Hypothalamus (tissue), 51 donors: Measurements from ENCODE around the gene BCL2L11.

Source experiments
- DNase-seq, 51 donors: peaks; one replicate each; lab custom pipeline; 2025; lab: John Stamatoyannopoulos, UW

BCL2L11 gene

DNA sequence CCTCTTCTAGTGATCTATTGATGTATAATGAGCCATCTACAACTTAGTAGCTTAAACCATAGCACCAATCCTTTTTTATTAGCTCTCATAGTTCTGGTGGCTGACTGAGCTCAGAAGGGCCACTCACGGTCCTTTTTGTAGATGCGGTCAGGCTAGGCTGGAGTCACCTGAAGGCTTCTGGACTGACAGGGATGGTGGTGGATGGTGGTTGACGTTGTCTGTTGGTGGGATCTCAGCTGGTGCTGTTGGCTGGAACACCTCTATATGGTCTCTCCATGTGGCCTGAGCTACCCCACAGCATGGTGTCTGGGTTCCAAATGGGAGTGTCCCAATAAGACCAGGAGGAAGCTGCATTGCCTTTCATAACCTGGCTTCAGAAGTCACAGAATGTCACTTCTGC lies 68.0 kb downstream of the BCL2L11 start:
- no peak for DNase-seq

DNA sequence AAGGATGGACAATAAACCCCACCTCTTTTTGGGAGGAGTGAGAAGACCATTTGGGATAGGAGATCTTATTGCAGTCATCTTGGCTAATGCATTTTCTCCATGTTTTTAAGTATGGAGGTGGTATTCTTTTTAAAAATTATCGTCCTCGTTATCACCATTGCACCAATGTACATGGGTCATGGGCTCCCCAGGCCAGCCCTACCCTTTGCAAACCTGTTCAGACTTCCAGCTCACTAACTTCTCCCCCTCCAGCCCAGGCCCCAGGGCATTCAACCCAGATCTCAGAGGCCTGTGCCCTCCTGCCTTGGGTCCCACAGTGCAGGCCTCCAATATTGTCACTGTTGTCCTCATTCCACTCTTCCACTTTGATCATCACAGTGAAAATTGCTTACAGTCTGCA lies 68.4 kb downstream of the BCL2L11 start:
- no peak for DNase-seq

DNA sequence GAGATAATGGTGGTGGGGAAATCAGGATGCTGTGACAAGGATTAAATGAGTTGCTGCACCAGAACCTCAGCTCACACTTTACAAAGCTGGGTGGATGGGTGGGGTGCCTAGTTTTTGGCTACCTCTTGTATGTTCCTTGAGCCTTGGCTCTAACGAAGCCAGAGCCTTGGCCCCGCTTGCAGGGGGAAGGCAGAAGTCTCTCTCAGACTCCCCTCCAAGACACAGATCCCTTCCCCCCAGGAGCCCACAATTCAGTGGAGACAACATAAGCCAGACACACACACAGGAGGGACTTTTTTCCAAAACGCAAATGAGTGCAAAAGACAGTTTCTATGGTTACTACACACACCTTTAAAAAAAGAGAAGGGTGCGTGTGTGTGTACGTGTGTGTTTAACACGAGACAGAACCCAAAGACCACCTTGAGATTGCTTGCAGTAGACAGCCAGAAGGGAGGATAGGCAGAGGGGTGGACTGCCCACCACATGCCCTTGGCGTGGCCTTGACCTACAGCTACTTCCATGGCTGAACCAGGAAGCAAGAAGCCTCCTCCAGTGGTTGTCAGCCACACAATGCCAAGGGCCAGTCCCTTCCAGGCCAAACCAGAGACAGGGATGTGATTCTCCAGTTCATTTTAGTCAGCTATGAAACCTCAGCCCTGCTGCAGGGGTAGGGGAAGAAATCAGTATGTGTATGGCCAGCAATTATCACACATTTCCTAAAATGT lies 70.3 kb downstream of the BCL2L11 start:
- no peak for DNase-seq

DNA sequence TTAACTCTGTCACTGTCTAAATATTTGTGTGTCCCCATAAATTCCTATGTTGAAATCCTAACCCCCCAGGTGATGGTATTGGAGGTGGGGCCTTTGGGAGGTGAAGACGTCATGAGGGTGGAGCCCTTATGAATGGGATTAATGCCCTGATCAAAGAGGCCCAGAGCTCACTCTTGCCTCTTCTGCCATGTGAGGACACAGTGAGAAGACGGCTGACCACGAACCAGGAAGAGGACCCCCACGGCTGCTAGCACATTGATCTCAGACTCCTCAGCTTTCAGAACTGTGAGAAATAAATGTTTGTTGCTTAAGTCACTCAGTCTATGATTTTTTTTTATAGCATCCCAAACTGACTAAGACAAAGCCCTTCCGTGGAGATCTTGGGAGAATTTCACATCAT lies 71.2 kb downstream of the BCL2L11 start:
- DNase-seq = no peak

GRCh38 chr2:111192776-111193368 lies 72.2 kb downstream of the BCL2L11 start:
- DNase-seq = no peak

DNA sequence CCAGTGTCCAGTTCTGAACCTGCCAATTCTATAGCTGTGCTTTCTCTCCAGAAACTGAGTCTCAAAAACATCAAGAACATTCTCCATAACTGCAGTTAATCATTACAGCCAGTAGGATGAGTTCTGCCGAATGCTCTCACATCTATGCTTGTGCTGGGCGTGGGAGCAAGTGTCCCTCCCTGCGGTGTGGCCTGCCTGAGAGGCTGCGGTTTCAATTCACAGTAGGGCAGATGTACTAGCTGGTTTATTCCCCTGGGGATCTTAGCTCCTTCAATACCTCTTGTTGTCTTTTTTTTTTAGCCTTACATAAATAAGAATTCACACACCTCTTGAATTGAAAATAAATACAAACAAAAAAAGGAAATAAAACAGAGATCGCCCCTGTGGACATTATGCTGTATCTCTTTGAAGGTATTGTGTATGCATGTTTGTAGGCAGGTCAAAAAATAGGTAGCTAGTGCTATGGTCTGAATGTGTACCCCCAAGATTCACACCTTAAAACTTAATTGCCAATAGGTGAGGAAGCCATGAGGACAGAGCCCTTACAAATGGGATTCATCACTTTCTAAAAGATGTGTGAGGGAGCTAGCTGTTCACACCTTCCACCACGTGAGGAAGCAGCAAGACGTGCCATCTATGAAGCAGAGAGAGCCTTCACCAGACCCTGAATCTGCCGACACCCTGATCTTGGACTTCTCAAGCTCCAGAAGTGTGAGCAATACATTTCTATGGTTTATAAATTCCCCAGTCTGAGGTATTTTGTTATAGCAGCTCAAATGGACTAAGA lies 74.3 kb downstream of the BCL2L11 start:
- DNase-seq = no peak

- DNase-seq = no peak
Observed at GRCh38 chr2:111196435-111196834, 75.7 kb downstream of the BCL2L11 start.

GRCh38 chr2:111198701-111199100 lies 78.0 kb downstream of the BCL2L11 start:
- DNase-seq = no peak

DNA sequence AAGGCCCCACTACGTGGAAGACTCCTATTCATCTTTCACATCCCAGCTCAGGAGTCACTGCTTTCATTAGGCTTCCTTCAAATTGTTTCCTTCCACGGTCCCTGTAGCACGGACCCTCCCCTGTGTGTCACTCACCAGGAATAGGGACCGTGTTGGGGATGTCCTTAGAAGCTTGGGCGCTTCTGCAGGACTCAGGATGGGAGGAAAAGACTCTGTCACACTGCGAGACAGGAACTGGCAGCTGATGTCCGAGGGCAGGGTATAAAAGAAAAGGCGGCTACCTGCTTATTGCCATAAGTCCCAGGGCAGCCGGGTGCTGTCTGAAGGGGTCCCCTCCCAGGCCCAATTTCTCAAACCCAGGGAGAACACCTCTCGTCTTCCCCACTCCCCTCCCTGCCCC lies 79.1 kb downstream of the BCL2L11 start:
- DNase-seq = no peak

DNA sequence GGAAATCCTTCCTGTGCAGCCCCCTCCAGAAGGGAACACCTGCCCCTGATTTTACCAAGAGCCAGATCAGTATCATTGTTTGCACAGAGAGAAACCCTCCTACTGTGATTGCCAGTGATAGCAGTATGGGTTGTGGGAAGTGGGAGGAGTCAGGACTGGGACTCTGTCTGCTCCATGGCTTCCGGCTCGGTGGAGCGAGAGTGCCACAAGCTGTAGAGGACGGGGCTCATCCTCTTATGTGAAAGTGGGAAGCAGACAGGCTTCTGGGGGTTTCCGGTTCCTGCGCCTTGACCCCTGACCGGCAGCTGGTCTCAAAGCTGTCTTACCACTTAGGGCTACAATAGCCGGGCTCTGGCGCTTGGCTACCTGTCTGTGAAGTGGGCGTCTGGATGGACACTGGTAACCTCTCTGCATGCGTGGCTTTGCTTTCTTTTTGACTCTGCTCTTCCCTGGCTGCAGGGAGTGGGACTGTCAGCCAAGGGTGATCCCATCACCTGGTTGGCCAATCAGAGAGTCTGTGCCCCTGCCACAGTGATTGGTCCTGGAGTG lies 79.7 kb downstream of the BCL2L11 start:
- DNase-seq = no peak

- no peak for DNase-seq
Observed at GRCh38 chr2:111201214-111201613, 80.5 kb downstream of the BCL2L11 start.

GRCh38 chr2:111202266-111203040 lies 81.7 kb downstream of the BCL2L11 start:
- no peak for DNase-seq

- DNase-seq = no peak
Observed at GRCh38 chr2:111204706-111205105, 84.0 kb downstream of the BCL2L11 start.

DNA sequence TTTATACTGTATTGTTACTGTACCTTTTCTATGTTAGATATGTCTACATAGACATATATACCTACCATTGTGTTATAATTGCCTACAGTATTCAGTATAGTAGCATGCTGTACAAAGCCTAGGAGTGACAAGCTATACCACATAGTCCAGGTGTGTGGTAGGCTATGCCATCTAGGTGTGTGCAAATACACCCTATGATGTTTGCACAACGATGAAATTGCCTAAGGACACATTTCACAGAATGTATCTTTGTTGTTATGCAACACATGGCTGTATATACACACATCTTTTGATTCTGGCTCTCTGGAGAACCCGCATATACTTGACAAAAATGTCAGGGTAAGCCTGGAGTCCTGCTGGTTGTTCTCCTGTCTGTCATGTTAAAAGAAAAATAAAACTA lies 85.1 kb downstream of the BCL2L11 start:
- DNase-seq = no peak

- DNase-seq = no peak
Observed at GRCh38 chr2:111207851-111208250, 87.1 kb downstream of the BCL2L11 start.

GRCh38 chr2:111208639-111209038 lies 87.9 kb downstream of the BCL2L11 start:
- no peak for DNase-seq

DNA sequence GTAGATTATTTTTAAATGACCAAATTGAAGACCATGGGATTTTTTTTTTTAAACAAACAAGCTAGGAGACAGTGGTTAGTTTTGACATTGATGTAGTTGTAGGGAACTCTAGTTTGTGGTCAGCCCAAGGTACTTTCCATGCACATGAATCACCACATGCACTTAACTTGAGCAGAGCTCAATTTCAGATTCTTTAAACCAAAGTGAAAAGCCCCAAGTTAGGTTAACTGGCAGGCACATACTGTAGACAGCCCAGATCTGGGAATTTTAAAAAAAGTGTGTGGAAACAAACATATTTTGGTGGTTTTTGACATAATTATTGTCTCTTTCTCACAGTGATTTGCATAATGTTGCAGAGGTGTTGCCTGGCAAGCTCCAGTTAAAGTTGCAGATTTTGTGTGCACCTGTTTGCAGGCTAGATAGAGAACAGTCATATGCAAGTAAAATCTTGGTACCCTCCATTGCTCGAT lies 88.4 kb downstream of the BCL2L11 start:
- no peak for DNase-seq

GRCh38 chr2:111210036-111210435 lies 89.3 kb downstream of the BCL2L11 start:
- DNase-seq = no peak

DNA sequence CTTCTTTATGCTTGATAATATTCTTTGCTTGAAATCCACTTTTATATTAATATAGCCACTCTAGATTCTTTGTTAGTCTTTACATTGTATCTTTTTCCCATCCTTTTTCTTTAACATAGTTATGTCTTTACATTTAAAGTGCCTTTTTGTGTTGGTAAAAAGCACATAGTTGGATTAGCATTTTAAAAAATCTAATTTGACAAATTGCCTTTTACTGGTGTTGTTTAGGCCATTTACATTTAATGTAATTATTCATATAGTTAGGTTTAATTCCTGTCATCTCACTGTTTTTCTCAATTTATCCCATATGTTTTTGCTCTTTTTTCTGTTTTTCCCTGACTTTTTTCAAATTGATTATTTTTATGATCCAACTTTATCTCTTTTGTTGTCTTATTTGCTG lies 93.2 kb downstream of the BCL2L11 start:
- no peak for DNase-seq

DNA sequence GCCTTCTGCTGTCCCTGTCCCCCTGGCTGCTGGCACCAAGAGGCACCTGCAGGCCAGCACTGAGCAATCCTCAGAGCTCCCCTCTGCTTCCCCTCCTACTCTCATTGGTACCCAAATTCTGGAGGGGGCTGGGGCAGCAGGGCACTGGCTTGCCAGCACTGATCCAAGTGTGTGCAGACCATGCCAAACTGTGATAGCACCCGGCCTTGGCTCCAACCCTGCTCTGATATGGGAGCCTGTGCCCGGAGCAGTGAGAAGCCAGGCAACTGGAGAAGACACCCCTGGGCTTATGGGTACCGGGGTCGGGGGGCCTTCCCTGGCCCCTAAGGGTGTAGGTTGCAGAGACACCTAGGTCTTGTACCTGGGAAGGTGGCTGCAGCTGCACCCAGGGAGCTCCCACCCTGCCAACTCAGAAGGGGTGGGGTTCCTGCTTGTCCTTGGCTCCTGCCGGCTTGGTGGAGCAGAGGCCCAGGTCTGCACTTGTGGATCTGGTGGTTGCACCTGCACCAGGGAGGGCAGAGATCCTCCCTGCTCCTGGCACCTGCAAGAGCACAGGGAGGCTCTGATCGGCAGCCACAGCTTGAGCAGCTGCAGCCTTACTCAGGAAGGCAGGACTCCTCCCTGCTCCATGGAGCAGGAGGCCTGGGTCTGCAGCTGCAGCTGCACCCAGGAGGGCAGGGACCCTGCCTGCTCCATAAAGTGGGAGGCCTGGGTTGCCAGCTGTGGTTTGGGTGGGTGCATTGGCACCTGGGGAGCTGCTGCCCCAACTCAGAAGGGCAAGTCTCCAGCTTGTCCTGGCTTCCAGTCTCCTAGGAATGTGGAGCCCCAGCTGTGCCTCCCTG lies 96.3 kb downstream of the BCL2L11 start:
- DNase-seq = no peak
